Ascending aorta (tissue), 2 donors: ENCODE data around the gene BARX1. TPM values are rescaled to one million over a fixed set of nuclear protein-coding genes. Genes with fewer than 3 reads are reported as not detected.
"Not testable (repeated sequence)": the region's sequence is repeated elsewhere in the genome, so short reads cannot be mapped to it uniquely, and the experiment has no call there.

Source experiments
- DNase-seq, 2 donors: peaks; one replicate each; pipeline ENCODE4 v3.0.0-alpha.2; 2019; ENCODE audit warnings: low spot score in 2 of 2
- H3K27ac ChIP-seq, 2 donors: fragments of 200-600 bp; sonication (generic); one replicate each; pipeline ENCODE4 v1.5.1; 2016 to 2017; ENCODE audit warnings: mild to moderate bottlenecking in 1 of 2
- H3K27me3 ChIP-seq: fragments of 200-600 bp; sonication (generic); one replicate; pipeline ENCODE4 v1.5.1; 2017
- H3K36me3 ChIP-seq, 2 donors: fragments of 200-600 bp; sonication (generic); one replicate each; pipeline ENCODE4 v1.5.1; 2016
- H3K4me1 ChIP-seq, 2 donors: fragments of 200-600 bp; sonication (generic); one replicate each; pipeline ENCODE4 v1.5.1; 2016 to 2017; ENCODE audit warnings: mild to moderate bottlenecking in 1 of 2
- H3K4me3 ChIP-seq, 2 donors: fragments of 200-600 bp; sonication (generic); one replicate each; pipeline ENCODE4 v1.5.1; 2016 to 2017; ENCODE audit warnings: mild to moderate bottlenecking in 1 of 2
- H3K9me3 ChIP-seq, 2 donors: fragments of 200-600 bp; sonication (generic); one replicate each; pipeline ENCODE4 v1.5.1; 2016
- CTCF ChIP-seq, 3 experiments: fragments of 200-600 bp in 2 of 3; fragments of 450-650 bp in 1 of 3; sonication (generic) in 2 of 3; IDR thresholded peaks; one replicate each; pipeline ENCODE4 v1.5.1; 2016 to 2019; ENCODE audit warnings: antibody characterized with exemption in 3 of 3, mild to moderate bottlenecking in 1 of 3, moderate library complexity in 1 of 3
- intact Hi-C: fragments of 100-400 bp; cut with DNase I; formaldehyde crosslinking; loops from one replicate; pipeline ENCODE4 v1.15.1; 2023
- total RNA-seq: library from RNA; depleted of rRNA; stranded (reverse); fragments of >200 nt; gene quantifications from one replicate; pipeline ENCODE4 v1.1.0, GENCODE V29; 2016

The BARX1 gene
- total RNA-seq, 1 donor from 2014 or later: not detected

- no peaks in the 10 kb centered on the region for H3K9me3 ChIP-seq
- intact Hi-C loops: loop anchor here (1.0 to 10.0 kb wide), 3 partner anchors 67 to 389 kb away; partner anchors contain the start of gene PHF2
- peaks cover 3 to 13% of the 10 kb centered on the region in 2 donors for H3K4me1 ChIP-seq
- H3K36me3 ChIP-seq: no peaks in the 10 kb centered on the region
- H3K4me3 ChIP-seq: no peak overlapping the region
- TF ChIP-seq CTCF (IDR thresholded peaks at IDR 0.05): no peak
- peaks cover 21% of the 10 kb centered on the region for H3K27me3 ChIP-seq
- H3K27ac ChIP-seq: no peak overlapping the region
- peak in 1 of 2 donors; percentile 18 for DNase-seq
These were observed 8.8 kb upstream of the BARX1 start for GRCh38 chr9:93963969-93964368.

GRCh38 chr9:93963489-93963888 is 8.3 kb upstream of the BARX1 start:
- not testable (repeated sequence) for H3K9me3 ChIP-seq, H3K27ac ChIP-seq, H3K36me3 ChIP-seq
- H3K27me3 ChIP-seq: peaks cover 26% of the 10 kb centered on the region
- H3K4me1 ChIP-seq: peaks cover 4 to 16% of the 10 kb centered on the region in 2 donors
- H3K4me3 ChIP-seq: peak overlapping the region in 1 of 2 donors; percentile 22
- DNase-seq: peak in 1 of 2 donors; percentile 25
- intact Hi-C loops: loop anchor here (1.0 to 10.0 kb wide), 3 partner anchors 67 to 389 kb away; partner anchors contain the start of gene PHF2

- peak overlapping the region in 1 of 2 donors; percentile 22 for H3K4me3 ChIP-seq
- peak in 1 of 2 donors; percentile 92 for DNase-seq
- no peaks in the 10 kb centered on the region for H3K36me3 ChIP-seq
- TF ChIP-seq CTCF (IDR thresholded peaks at IDR 0.05): peak; percentile 67 to 83 (median 73)
- intact Hi-C loops: loop anchor here (1.0 to 10.0 kb wide), 3 partner anchors 68 to 388 kb away; partner anchors contain the start of gene PHF2
- H3K9me3 ChIP-seq: no peaks in the 10 kb centered on the region
- peaks cover 32% of the 10 kb centered on the region for H3K27me3 ChIP-seq
- no peak overlapping the region for H3K27ac ChIP-seq
- H3K4me1 ChIP-seq: peaks cover 4 to 16% of the 10 kb centered on the region in 2 donors
These were observed 7.6 kb upstream of the BARX1 start for GRCh38 chr9:93962561-93963440.

- peaks cover 4 to 16% of the 10 kb centered on the region in 2 donors for H3K4me1 ChIP-seq
- H3K36me3 ChIP-seq: no peaks in the 10 kb centered on the region
- no peak overlapping the region for H3K27ac ChIP-seq
- peaks cover 37% of the 10 kb centered on the region for H3K27me3 ChIP-seq
- no peak for TF ChIP-seq CTCF (IDR thresholded peaks at IDR 0.05)
- intact Hi-C loops: loop anchor here (2.0 to 10.0 kb wide), 2 partner anchors 69 to 387 kb away; partner anchors contain the start of gene PHF2
- DNase-seq: no peak
- H3K9me3 ChIP-seq: no peaks in the 10 kb centered on the region
- H3K4me3 ChIP-seq: no peak overlapping the region
These were observed 6.9 kb upstream of the BARX1 start for GRCh38 chr9:93962017-93962416.

- Histone ChIP-seq H3K27ac (no peak overlapping the region), H3K9me3 (no peaks in the 10 kb centered on the region), H3K4me1 (peaks cover 4 to 16% of the 10 kb centered on the region in 2 donors), H3K27me3 (peaks cover 37% of the 10 kb centered on the region), H3K4me3 (no peak overlapping the region), H3K36me3 (no peaks in the 10 kb centered on the region)
- intact Hi-C loops: loop anchor here (10.0 kb wide), 1 partner anchor 386 kb away; the partner anchor contains the start of gene PHF2
- peak in 1 of 2 donors; percentile 58 for DNase-seq
- TF ChIP-seq CTCF (IDR thresholded peaks at IDR 0.05): no peak
These were observed 6.1 kb upstream of the BARX1 start for GRCh38 chr9:93960971-93961841.
